GM10847 (cell line): ENCODE data around the gene FCHSD1.

Source experiments
- POLR2A ChIP-seq: IDR thresholded peaks from 2 replicates; pipeline ENCODE4 v1.6.1; 2011; ENCODE audit not compliant: insufficient read length; ENCODE audit errors: extremely low read depth

FCHSD1 gene

DNA sequence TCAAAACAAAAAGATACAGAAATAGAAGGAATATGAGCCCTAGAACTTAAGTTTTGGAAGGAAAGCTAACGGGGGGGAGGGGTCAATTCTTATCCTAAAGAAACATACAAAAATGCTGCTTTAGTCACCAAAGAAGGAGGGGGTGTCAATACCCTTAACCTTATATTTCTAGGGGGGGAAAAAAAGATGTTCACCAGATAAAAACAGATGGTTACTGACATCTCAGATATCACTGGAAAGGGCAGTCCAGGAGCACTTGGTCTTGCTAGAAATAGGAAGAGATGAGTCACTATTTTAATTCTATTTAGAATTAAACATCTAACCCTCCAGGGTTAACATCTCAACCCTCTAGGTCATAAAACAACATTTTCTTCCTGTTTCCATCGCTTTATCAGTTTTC, 34.1 kb downstream of the FCHSD1 start:
- no peak for TF ChIP-seq POLR2A

DNA sequence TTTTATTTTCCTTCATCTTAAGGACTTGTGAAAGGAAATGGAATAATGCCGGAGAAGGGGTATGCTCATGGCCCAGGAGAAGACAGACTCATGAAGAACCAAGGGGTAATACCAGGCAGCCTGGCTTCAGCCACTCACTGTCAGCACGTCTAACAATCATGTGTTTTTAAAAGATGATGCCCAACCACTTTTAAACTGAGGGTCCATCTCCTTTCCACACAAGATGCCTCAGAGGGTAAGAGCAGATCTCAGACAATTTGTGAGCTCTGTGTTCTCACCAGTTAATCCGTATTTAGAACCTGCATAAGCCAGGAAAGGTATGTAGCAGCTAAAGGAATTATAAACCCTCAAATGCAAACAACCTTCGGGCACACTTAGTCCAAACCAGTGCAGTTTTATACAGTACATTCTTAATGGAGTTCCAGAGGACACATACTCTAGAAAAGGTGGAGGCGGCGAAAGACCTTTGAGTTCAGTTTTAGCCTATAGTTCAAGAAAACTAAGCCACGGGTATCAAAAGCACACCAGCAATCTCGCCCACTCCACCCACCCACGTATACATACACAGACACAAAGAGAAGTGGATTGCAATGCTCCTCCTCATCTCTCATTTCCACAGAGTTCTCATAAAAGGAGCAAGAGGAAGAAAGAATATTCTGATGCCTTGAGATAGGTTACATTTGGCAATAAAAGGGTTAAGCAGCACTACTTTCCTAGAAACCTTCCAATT, 35.1 kb downstream of the FCHSD1 start:
- TF ChIP-seq POLR2A, result no peak

DNA sequence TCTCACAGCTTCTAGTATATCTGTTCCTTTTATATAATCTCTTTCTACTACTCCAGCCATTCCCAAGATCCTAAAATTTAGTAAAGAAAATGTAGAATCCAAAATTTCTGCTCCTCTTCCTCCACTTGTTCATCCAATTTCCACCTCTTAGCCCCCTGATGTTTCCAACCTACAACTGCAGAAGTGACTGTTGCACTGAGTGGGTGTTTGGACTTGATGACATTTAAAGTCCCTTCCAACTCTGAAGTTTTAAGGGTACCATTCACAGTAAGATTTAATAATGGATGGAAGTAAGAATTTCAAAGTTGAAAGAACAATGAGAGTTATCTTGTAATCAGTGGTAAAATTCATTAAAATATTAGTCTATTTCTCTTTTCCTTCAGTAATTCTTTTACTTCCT, 37.9 kb downstream of the FCHSD1 start:
- no peak for TF ChIP-seq POLR2A

DNA sequence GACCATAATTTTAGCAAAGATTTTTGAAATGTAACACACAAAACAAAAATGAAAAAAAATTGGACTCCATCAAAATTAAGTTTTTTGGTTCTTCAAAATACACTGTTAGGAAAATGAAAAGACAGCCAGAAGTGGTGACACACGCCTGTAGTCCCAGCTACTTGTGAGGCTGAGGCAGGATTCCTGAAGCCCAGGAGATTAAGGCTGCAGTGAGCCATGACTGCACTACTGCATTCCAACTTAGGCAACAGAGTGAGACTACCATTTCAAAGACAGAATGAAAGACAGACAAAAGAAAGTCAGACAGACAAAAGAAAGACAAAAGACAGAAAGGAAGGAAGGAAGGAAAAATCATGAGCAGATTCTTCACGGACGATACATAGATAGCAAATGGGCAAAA, 39.9 kb downstream of the FCHSD1 start:
- no peak for TF ChIP-seq POLR2A

DNA sequence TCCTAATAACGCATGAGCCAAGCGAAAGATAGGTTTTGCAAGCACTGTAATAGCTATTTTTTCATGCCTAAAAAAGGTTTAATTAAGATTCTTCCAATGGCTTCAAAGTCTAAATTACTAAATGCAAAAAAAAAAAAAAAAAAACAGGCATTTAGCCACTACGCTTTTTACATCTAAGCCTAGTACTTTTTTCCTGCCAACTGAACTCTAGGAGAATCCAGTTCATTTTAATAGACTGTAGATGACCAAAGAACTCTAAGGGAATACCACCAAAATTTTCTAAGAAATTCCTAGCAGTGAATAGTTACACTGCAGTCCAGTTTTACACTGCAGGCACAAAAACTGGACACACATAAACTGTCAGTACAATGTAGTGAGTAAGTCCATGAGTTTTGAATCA, 42.2 kb downstream of the FCHSD1 start:
- no peak for TF ChIP-seq POLR2A

DNA sequence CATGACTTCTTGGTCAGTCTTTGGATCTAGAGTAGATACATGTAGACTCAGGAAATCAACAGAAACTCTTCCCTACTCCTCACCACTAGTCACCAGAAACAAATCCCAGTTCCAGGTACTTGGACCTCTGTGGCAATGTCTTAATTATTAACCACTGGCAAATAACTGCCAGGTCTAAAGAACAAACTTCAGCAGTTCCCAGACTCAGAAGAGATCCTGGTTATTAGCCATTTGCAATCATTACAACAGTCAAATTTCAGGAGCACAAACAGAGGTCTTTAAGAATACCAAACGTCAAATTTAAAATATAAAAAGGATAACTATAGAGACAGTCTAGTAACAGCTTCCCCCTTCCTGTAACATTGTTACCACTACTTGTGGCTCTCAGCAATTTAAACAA, 42.7 kb downstream of the FCHSD1 start:
- TF ChIP-seq POLR2A, result no peak

DNA sequence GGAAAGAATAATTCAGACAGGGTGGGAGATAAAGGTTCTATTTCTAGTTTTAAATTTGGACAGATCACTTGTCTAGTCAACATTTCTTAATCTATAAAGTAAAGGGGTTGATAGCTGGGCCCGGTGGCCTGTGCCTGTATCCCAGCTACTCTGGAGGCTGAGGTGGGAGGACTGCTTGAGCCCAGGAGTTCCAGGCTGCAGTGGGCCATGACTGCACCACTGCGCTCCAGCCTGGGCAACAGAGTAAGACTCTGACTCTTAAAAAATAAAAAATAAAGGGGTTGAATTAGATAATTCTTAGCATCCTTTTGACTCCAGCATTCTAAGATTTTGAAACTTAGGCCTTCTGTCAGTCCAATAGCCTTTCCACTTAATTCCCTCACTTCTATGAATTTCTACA, 43.2 kb downstream of the FCHSD1 start:
- TF ChIP-seq POLR2A, result no peak

DNA sequence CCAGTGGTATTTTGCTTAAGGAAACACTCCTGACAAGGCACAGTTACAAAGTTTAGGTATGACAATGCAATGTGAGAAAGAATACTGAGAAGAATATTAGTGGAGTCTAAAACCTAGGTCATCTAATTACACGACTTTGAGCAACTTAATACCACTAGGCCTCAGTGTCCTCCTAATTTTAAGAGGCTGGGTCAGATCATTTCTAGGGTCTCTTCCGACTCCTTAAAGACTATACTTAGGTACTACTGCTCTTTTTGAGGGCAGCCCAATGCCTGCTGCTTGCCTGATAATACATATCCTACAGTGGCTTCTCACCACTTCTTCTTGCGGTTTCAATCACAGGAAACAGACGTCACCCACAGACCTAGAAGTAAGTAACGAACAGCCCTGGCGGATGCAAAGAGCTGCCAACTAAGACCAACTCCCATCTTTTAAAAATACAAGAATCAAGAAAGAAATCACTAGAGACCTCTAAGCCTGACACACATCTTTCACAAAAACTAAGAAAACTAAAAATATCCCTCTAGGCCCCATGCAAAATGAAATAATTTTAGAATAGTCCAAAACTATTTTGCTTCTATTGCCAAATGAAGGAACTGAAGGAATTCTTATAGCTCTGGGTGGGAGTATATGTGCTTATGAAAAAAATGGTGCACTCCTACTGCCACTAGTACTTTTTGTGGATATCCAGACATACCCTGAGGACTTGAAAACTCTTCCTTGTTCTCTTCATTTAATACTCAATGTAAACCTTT, 45.5 kb downstream of the FCHSD1 start:
- no peak for TF ChIP-seq POLR2A

DNA sequence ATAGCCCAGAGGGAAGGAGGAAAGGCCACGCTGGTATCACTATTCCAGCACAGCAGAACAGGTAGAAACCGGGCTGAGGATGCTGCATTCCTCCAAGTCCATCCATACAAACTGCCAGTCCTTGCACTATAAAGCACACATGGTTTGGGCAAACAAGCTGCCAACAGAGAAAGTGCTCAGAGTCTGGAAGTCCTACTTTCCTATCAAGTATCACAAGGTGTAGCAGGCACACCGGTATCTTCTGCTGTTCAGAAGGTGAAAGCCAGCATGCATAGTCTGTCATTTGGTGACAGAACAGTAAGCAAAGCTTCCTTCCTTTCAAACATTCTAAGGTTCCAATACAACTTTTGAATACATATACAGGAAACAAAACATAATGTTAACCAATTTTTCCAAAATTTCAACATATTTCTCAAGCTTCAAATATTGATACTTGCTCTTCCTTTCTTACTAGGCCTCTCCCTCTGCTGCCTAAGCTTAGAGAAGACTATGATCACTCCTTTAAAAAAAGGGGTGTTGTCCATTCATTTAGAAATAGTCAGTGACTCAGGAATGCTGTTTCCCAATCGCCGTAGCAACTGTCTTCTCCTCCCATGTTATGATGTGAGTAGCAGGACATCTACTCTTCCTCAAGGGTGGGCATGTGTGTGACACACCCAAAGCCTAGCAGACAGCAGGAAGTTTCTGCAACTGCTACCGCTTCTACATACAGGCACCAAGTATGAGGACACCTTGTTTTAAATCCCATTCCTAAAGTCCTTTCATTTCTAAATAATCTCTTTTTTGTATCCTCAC, 47.1 kb downstream of the FCHSD1 start:
- TF ChIP-seq POLR2A, result no peak

DNA sequence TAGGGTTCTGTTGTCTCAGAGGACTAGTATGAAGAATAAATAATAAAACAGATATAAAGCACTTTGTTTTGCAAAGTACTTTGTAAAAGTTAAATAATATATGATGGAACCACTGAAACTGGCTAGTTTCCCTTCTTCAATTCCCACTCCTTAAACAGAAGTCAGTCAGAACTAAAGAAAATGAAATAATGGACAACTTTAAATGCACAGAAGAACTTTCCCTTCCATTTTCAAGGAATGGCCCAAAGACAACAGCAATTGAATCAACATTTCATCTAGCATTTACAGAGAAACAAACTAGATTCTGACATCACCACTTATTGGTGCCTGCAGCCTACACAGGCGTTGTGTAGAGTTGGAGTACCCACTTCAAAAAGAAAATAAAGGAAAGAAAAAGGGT, 48.6 kb downstream of the FCHSD1 start:
- TF ChIP-seq POLR2A, result no peak

DNA sequence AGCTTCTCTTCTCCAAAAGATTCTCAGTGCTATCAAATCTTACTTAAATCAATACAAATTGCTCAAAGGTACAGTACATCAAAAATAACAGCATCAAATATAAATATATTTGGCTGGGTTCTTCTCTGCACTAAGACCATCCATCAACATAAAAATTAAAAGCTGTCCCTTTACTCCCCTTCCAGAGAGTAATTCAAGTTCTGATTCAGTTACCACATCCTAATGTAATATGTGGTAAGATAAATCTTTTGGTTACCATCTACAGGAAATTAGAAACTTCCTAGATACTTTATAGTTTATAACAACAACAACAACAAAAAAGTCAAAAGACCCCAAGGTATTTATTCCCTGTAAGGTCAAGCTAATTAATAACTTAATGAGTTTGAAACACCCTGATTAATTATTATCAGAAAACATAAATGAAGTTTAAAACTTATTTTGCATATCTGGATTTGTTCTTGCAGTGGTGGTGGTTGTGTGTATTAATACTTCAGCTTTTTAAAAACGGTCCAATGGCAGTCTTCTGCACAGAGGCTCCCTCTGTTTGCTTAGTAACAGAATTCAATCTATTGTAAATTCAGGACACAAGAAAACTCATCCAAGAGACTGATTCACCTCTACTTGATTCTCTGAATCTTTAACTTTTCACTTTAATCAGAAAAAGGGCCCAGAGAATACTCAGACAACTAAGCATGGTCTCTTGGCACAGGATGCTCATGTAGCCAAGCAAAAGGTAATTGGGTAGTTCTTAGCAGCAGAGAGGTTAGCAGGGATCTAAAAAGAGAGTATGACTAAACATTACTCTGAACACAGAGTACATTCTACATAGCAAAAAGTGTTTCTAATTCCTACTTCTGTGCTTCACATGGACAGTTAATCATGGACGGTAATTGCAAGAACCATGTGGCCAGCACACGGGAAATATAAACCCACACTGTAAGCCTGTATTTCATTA, 52.5 kb downstream of the FCHSD1 start:
- no peak for TF ChIP-seq POLR2A

DNA sequence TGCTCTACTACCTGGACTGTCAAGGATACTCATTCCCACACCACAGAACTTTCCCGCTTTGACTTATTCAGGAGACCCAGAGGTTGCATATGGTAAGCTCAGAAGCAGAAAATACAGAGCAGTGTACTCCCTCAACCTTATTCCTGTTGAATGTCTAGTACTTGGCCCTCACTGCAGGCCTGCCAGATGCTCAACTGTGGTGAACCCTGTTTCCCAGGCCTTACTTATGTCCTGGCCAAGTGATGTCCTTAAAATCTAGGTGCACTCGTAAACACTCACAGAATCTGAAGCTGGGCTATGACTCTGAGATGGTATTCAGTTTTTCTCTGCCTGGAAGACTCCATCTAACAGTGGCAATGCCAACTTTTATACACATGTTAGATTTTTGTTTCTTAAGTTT, 53.4 kb downstream of the FCHSD1 start:
- no peak for TF ChIP-seq POLR2A

DNA sequence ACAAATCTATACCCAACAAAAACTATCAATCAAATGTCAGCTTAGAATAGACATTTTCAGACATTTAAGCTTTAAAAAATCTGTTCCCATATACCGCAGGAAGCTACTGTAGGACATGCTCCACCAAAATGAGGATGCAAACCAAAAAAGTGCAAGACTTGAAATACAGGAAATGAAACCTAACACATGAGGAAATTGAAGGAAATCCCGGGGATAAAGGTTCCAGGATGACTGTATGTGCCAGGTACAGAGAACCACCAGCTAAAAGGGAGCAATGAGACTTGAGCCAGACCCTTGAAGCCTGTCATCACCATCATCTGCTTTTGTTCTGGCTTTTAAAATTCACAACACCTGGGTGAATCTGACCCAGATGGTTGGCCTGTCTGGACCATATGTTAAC, 53.8 kb downstream of the FCHSD1 start:
- no peak for TF ChIP-seq POLR2A

DNA sequence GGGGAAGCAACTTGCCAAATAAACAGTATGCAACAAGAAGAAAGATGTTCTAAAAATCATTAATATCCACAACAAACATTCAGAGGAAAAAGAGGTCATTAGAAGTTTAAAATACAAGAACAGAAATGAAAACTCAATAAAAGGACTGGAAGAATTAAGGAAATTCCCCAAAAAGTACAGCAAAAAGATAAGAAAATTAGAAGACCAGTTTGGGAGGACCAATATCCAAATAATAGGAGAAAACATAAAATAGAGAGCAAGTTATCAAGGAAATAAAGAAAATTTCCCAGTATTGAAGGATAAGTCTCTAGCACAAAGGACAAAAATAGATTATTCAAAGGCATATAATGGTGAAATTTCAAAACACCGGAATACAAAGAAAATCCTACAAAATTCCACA, 54.4 kb downstream of the FCHSD1 start:
- TF ChIP-seq POLR2A, result no peak

DNA sequence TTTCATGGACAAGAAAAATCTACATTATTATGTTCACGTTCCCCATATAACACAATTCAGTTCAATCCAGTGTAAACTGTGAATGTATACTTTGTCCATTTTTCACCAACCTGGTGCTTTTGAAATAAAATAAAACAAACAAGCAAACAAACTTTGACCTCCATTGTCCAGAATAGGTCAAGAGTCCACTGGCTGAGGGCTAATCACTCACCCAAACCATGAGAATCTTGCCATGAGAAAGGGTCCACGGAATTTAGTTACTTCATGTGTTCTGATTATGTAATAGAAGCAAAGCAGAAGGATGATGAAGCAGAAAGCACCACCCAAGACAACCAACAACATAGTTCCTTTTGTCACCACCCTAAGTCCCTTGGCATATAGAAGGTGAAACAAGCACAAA, 61.1 kb downstream of the FCHSD1 start:
- TF ChIP-seq POLR2A, result no peak
